HUES6 (cell line): ENCODE data around the gene FOXJ3.
A peak's percentile ranks its signal among the peaks of the same experiment; 100 is the strongest.

ENCODE experiments used
- H3K27ac ChIP-seq: 2 replicates; pipeline ENCODE4 v1.7.0; 2013; ENCODE audit warnings: low read depth, mild to moderate bottlenecking, low read length, inconsistent platforms
- H3K27me3 ChIP-seq: 2 replicates; pipeline ENCODE4 v1.6.1; 2013; ENCODE audit warnings: low read length; ENCODE audit not compliant: control insufficient read depth, insufficient read depth
- H3K36me3 ChIP-seq: 2 replicates; pipeline ENCODE4 v1.6.1; 2013; ENCODE audit warnings: low read length; ENCODE audit not compliant: control insufficient read depth, insufficient read depth
- H3K4me1 ChIP-seq: 2 replicates; pipeline ENCODE4 v1.6.1; 2013; ENCODE audit warnings: low read length; ENCODE audit not compliant: control insufficient read depth, insufficient read depth
- H3K4me3 ChIP-seq: 2 replicates; pipeline ENCODE4 v1.5.1; 2013; ENCODE audit warnings: low read depth, low read length
- H3K9ac ChIP-seq: one replicate; pipeline ENCODE4 v1.6.1; 2013; ENCODE audit warnings: mild to moderate bottlenecking, low read length
- H3K9me3 ChIP-seq: 2 replicates; pipeline ENCODE4 v1.6.1; 2013; ENCODE audit warnings: low read depth, low read length; ENCODE audit not compliant: control insufficient read depth, insufficient read depth

Gene FOXJ3

GRCh38 chr1:42364089-42364488 is 29.1 kb upstream of the FOXJ3 start:
- Histone ChIP-seq H3K27me3 (no peaks in the 10 kb centered on the region), H3K9ac (no peak overlapping the region), H3K4me3 (no peak overlapping the region), H3K36me3 (no peaks in the 10 kb centered on the region), H3K9me3 (no peaks in the 10 kb centered on the region), H3K27ac (no peak overlapping the region), H3K4me1 (no peaks in the 10 kb centered on the region)

DNA sequence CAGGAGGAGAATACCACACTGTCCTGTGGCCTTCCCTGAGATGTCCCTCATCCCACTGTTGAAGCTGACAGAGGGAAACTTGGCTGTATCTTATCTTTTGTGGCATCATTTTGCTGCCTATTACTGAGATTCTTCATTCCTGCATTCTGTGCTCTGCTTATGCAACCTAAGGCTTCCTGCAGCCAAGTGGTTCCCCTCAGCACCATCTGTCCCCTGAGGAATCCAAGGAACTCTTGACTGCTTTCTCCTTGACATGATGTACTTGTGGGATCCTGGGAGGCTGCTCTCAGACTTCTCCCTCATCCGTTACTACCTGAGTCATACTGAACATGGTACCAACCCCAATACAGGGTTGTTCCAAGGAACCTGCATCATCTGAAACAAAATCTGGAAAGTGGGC is 24.4 kb upstream of the FOXJ3 start:
- H3K36me3 ChIP-seq, result no peaks in the 10 kb centered on the region
- H3K27ac ChIP-seq, result no peak overlapping the region
- H3K4me1 ChIP-seq, result no peaks in the 10 kb centered on the region
- no peaks in the 10 kb centered on the region for H3K27me3 ChIP-seq
- H3K4me3 ChIP-seq, result no peak overlapping the region
- no peaks in the 10 kb centered on the region for H3K9me3 ChIP-seq
- no peak overlapping the region for H3K9ac ChIP-seq

DNA sequence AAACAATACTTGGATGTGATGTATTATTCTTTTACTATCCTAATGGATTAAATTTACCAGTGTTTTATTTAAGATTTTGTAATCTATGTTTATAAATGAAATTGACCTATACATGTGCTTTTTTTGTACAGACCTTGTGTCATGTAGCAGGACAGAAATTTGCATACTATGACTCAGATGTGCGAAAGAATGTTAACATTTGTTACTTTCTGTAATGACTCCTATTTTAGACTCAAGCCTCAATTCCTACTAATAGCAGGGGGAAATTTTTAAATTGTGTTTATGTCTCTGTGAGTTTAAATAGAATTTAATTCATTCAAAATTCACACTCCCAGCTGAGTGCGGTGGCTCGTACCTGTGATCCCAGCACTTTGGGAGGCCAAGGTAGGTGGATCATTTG is 23.8 kb upstream of the FOXJ3 start:
- Histone ChIP-seq H3K4me3 (no peak overlapping the region), H3K4me1 (no peaks in the 10 kb centered on the region), H3K27me3 (no peaks in the 10 kb centered on the region), H3K36me3 (no peaks in the 10 kb centered on the region), H3K27ac (no peak overlapping the region), H3K9me3 (no peaks in the 10 kb centered on the region), H3K9ac (no peak overlapping the region)

- Histone ChIP-seq H3K4me3 (no peak overlapping the region), H3K27ac (no peak overlapping the region), H3K4me1 (no peaks in the 10 kb centered on the region), H3K9ac (no peak overlapping the region), H3K36me3 (no peaks in the 10 kb centered on the region), H3K27me3 (0 out of 2 replicates have a peak, but pooled peaks cover 3% of the 10 kb centered on the region), H3K9me3 (no peaks in the 10 kb centered on the region)
These were observed 15.1 kb upstream of the FOXJ3 start for GRCh38 chr1:42350086-42350485.

DNA sequence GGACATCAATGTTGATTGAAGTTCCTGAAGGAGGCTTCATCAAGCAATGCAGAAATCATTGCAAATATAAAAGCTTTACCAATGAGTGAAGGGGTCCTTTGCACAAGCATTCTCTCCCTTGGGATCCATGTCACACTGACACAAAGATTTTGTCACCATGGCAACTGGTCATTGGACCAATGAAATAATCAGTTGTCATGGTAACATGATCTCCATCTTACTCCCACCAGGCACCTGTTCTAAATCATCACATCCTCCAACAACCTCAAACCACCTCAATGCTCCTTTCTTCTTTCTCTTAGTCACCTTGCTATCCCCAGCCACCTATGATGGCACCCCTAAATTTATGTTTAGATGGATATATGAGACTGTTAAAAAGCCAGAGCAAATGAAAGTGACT is 13.5 kb upstream of the FOXJ3 start:
- Histone ChIP-seq H3K4me1 (no peaks in the 10 kb centered on the region), H3K27ac (no peak overlapping the region), H3K4me3 (no peak overlapping the region), H3K9me3 (no peaks in the 10 kb centered on the region), H3K27me3 (0 out of 2 replicates have a peak, but pooled peaks cover 3% of the 10 kb centered on the region), H3K9ac (no peak overlapping the region), H3K36me3 (no peaks in the 10 kb centered on the region)

- H3K9ac ChIP-seq, result no peak overlapping the region
- no peak overlapping the region for H3K27ac ChIP-seq
- no peaks in the 10 kb centered on the region for H3K27me3 ChIP-seq
- H3K4me1 ChIP-seq, result peaks cover 19% of the 10 kb centered on the region
- H3K9me3 ChIP-seq, result no peaks in the 10 kb centered on the region
- no peak overlapping the region for H3K4me3 ChIP-seq
- no peaks in the 10 kb centered on the region for H3K36me3 ChIP-seq
These were observed 8.0 kb upstream of the FOXJ3 start for GRCh38 chr1:42343049-42343448.

GRCh38 chr1:42340901-42341300 is 5.9 kb upstream of the FOXJ3 start:
- H3K4me1 ChIP-seq, result peaks cover 23% of the 10 kb centered on the region
- no peak overlapping the region for H3K27ac ChIP-seq
- no peaks in the 10 kb centered on the region for H3K36me3 ChIP-seq
- no peak overlapping the region for H3K4me3 ChIP-seq
- no peaks in the 10 kb centered on the region for H3K9me3 ChIP-seq
- no peak overlapping the region for H3K9ac ChIP-seq
- no peaks in the 10 kb centered on the region for H3K27me3 ChIP-seq

DNA sequence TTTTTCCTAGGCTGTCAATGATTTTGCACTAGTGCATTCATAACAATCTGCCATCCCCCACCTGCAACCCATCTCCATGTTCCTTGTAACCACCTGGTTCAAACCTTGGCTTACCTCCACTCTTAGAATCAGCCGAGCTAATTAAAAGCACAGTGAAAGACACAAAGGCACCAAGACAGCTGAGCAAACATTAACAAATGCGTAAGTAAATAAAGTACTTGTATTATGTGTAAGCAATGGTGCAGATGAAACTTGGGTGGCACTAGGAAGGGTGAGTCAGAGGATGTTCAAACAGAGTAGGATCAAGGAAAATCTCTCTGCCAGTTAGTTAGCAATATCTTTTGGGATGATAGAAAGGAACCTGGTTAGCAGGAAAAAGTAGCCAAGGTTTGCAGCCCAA is 5.1 kb upstream of the FOXJ3 start:
- Histone ChIP-seq H3K4me3 (0 out of 2 replicates have a peak overlapping the region, but pooled peaks have one; percentile 7), H3K27ac (no peak overlapping the region), H3K36me3 (no peaks in the 10 kb centered on the region), H3K27me3 (no peaks in the 10 kb centered on the region), H3K9me3 (no peaks in the 10 kb centered on the region), H3K4me1 (peaks cover 23% of the 10 kb centered on the region), H3K9ac (no peak overlapping the region)

- Histone ChIP-seq H3K9ac (no peak overlapping the region), H3K4me1 (peaks cover 35% of the 10 kb centered on the region), H3K36me3 (no peaks in the 10 kb centered on the region), H3K9me3 (no peaks in the 10 kb centered on the region), H3K27ac (no peak overlapping the region), H3K4me3 (no peak overlapping the region), H3K27me3 (no peaks in the 10 kb centered on the region)
These were observed 1.9 kb upstream of the FOXJ3 start for GRCh38 chr1:42336978-42337377.

- Histone ChIP-seq H3K9ac (peak overlapping the region; percentile 80), H3K4me3 (peak overlapping the region; percentile 95), H3K27ac (peak overlapping the region; percentile 54), H3K36me3 (no peaks in the 10 kb centered on the region), H3K27me3 (no peaks in the 10 kb centered on the region), H3K9me3 (no peaks in the 10 kb centered on the region), H3K4me1 (peaks cover 32% of the 10 kb centered on the region)
These were observed 929 bp upstream of the FOXJ3 start for GRCh38 chr1:42335809-42336518.

GRCh38 chr1:42334240-42335049 is 590 bp downstream of the FOXJ3 start:
- Histone ChIP-seq H3K4me3 (peak overlapping the region; percentile 95), H3K27me3 (no peaks in the 10 kb centered on the region), H3K9ac (peak overlapping the region; percentile 83)

More at GRCh38 chr1:42334240-42335049, 590 bp downstream of the FOXJ3 start:
- Histone ChIP-seq H3K4me1 (peaks cover 20% of the 10 kb centered on the region), H3K36me3 (no peaks in the 10 kb centered on the region), H3K27ac (peak overlapping the region; percentile 90), H3K9me3 (no peaks in the 10 kb centered on the region)
